Gastroesophageal sphincter (tissue), 3 donors: Measurements from ENCODE around the gene PRKCSH.

Source experiments
- CTCF ChIP-seq, 4 experiments: fragments of 200-600 bp in 2 of 4; fragments of 450-650 bp in 2 of 4; sonication (generic) in 1 of 4; IDR thresholded peaks; one replicate each; pipeline ENCODE4 v1.5.1; 2017 to 2019; ENCODE audit warnings: antibody characterized with exemption in 4 of 4, mild to moderate bottlenecking in 2 of 4, moderate library complexity in 2 of 4
- EP300 ChIP-seq: sonication (generic); formaldehyde crosslinking; IDR thresholded peaks from one replicate; pipeline ENCODE4 v1.6.1; 2017; ENCODE audit warnings: antibody characterized with exemption, mild to moderate bottlenecking
- POLR2A ChIP-seq, 2 donors: fragments of 450-650 bp; IDR thresholded peaks; one replicate each; pipeline ENCODE4 v1.6.1; 2017; ENCODE audit warnings: antibody characterized with exemption in 2 of 2, mild to moderate bottlenecking in 2 of 2, moderate library complexity in 1 of 2

GRCh38 chr19:11400798-11401197, 34.6 kb upstream of the PRKCSH start:
- TF ChIP-seq CTCF (IDR thresholded peaks at IDR 0.05) = no peak
- no peak for TF ChIP-seq EP300
- no peak for TF ChIP-seq POLR2A (IDR thresholded peaks at IDR 0.05)
